K562 (cell line): Measurements from ENCODE around the gene HOXB5. TPM values are rescaled to one million over a fixed set of nuclear protein-coding genes. Genes with fewer than 3 reads are reported as not detected.

Source experiments
- ARID2 ChIP-seq: fragments of 450-650 bp; IDR thresholded peaks from 2 replicates; pipeline ENCODE4 v1.6.1; 2017; ENCODE audit warnings: antibody characterized with exemption, mild to moderate bottlenecking
- ATF3 ChIP-seq, 2 experiments: fragments of 450-650 bp in 1 of 2; sonication (generic) in 1 of 2; formaldehyde crosslinking in 1 of 2; IDR thresholded peaks in 1 of 2; conservative IDR thresholded peaks in 1 of 2; 2 replicates each; pipeline versions ENCODE4 v1.6.1 to v1.8.1; 2016 to 2023; ENCODE audit warnings: mild to moderate bottlenecking in 2 of 2, moderate library complexity in 2 of 2, inconsistent platforms in 1 of 2, missing genetic modification reagents in 1 of 2
- CBFA2T3 ChIP-seq: fragments of 450-650 bp; IDR thresholded peaks from 2 replicates; pipeline ENCODE4 v1.6.1; 2017
- E2F4 ChIP-seq: sonication (generic); formaldehyde crosslinking; IDR thresholded peaks from 2 replicates; pipeline ENCODE4 v1.8.0; 2022; ENCODE audit warnings: mild to moderate bottlenecking, low read depth, missing genetic modification reagents
- ELF2 ChIP-seq: fragments of 250-450 bp; sonication (Bioruptor Pico); IDR thresholded peaks from 2 replicates; pipeline ENCODE4 v1.5.0; 2021; ENCODE audit warnings: mild to moderate bottlenecking
- ELF4 ChIP-seq: fragments of 450-650 bp; formaldehyde crosslinking; IDR thresholded peaks from 2 replicates; pipeline ENCODE4 v1.4.0; 2022; ENCODE audit warnings: missing genetic modification characterization
- HNRNPK ChIP-seq: fragments of 200-400 bp; formaldehyde crosslinking; IDR thresholded peaks from one replicate; pipeline ENCODE4 v1.6.1; 2018; ENCODE audit warnings: mild to moderate bottlenecking, low read depth, low read length; ENCODE audit not compliant: poor library complexity, severe bottlenecking
- PML ChIP-seq: IDR thresholded peaks from 2 replicates; pipeline ENCODE4 v1.6.1; 2012; ENCODE audit warnings: low read length, inconsistent platforms
- POLR3A ChIP-seq: IDR thresholded peaks from 2 replicates; pipeline ENCODE4 v1.6.1; 2011; ENCODE audit warnings: borderline replicate concordance, mild to moderate bottlenecking, moderate library complexity; ENCODE audit not compliant: insufficient read length, insufficient read depth; ENCODE audit errors: extremely low read depth
- SIRT6 ChIP-seq: IDR thresholded peaks from one replicate; pipeline ENCODE4 v1.6.1; 2012; ENCODE audit warnings: low read depth, mild to moderate bottlenecking, control low read depth, inconsistent platforms, low read length, moderate library complexity
- TARDBP ChIP-seq: fragments of 450-650 bp; IDR thresholded peaks from 2 replicates; pipeline ENCODE4 v1.6.1; 2016
- XRCC4 ChIP-seq: IDR thresholded peaks from one replicate; pipeline ENCODE4 v1.6.1; 2011; ENCODE audit not compliant: insufficient read depth, insufficient read length; ENCODE audit errors: extremely low read depth
- ZNF133 ChIP-seq: fragments of 250-450 bp; sonication (Bioruptor Pico); IDR thresholded peaks from 2 replicates; pipeline ENCODE4 v1.4.0; 2020; ENCODE audit warnings: mild to moderate bottlenecking
- ZNF197 ChIP-seq: fragments of 200-800 bp; sonication (Bioruptor generic); IDR thresholded peaks from 2 replicates; pipeline ENCODE4 v1.6.1; 2016; ENCODE audit warnings: low read depth, missing genetic modification characterization, missing compliant biosample characterization
- ZNF347 ChIP-seq: fragments of 450-650 bp; formaldehyde crosslinking; IDR thresholded peaks from 2 replicates; pipeline ENCODE4 v1.4.0; 2020; ENCODE audit warnings: low read depth, mild to moderate bottlenecking, moderate library complexity
- ZNF408 ChIP-seq: fragments of 250-450 bp; sonication (Bioruptor Pico); IDR thresholded peaks from 2 replicates; pipeline ENCODE4 v1.4.0; 2020; ENCODE audit warnings: low read depth, mild to moderate bottlenecking, moderate library complexity
- ZNF780A ChIP-seq: fragments of 250-450 bp; sonication (Bioruptor Pico); IDR thresholded peaks from 2 replicates; pipeline ENCODE4 v1.5.0; 2021; ENCODE audit warnings: mild to moderate bottlenecking
- ZZZ3 ChIP-seq: fragments of 450-650 bp; IDR thresholded peaks from 2 replicates; pipeline ENCODE4 v1.6.1; 2016; ENCODE audit warnings: antibody characterized with exemption, mild to moderate bottlenecking, moderate library complexity
- polyA plus RNA-seq, 8 experiments: library from polyadenylated mRNA; depleted of rRNA in 4 of 8; stranded (reverse) in 5 of 8; unstranded in 3 of 8; fragments of >200 nt; fragmentation: Nextera tagmentation in 2 of 8; fragmentation: Illumina TruSeq in 1 of 8; extraction: Ambion mirVana in 2 of 8; extraction: Trizol in 1 of 8; gene quantifications; 2 replicates each; pipeline versions ENCODE4 v1.2.1 to v1.2.3, GENCODE V29; 2011 to 2014; ENCODE audit warnings: inconsistent platforms in 1 of 8, missing spikeins in 1 of 8
- total RNA-seq, 7 experiments: library from RNA; depleted of rRNA in 6 of 7; stranded (reverse); fragments of >200 nt in 6 of 7; fragmentation: Illumina TruSeq in 2 of 7; extraction: Trizol in 2 of 7; gene quantifications; 2 replicates each; pipeline versions ENCODE4 v1.2.1 to v1.2.3, GENCODE V29; 2011 to 2021; ENCODE audit warnings: low replicate concordance in 1 of 7
- TF ChIP-seq, protein P1 (sequence below): fragments of 200-800 bp; sonication (Bioruptor generic); IDR thresholded peaks from 2 replicates; pipeline ENCODE4 v1.6.1; 2017; ENCODE audit warnings: missing genetic modification characterization, missing compliant biosample characterization
- TF ChIP-seq, protein P2 (sequence below), 2 experiments: fragments of 450-650 bp; IDR thresholded peaks; 2 replicates each; pipeline ENCODE4 v1.6.1; 2016
- TF ChIP-seq, protein P3 (sequence below): fragments of 450-650 bp; conservative IDR thresholded peaks from 2 replicates; pipeline ENCODE4 v1.6.1; 2016; ENCODE audit warnings: missing genetic modification characterization, low read depth, mild to moderate bottlenecking, control low read depth, missing compliant biosample characterization

The HOXB5 gene
- total and polyA plus RNA-seq, 9 of the 15 experiments (the other 6 are each of a cell fraction or from before 2014, with no cell fraction given), result 0.24 to 2.7 (median 0.65) TPM

DNA sequence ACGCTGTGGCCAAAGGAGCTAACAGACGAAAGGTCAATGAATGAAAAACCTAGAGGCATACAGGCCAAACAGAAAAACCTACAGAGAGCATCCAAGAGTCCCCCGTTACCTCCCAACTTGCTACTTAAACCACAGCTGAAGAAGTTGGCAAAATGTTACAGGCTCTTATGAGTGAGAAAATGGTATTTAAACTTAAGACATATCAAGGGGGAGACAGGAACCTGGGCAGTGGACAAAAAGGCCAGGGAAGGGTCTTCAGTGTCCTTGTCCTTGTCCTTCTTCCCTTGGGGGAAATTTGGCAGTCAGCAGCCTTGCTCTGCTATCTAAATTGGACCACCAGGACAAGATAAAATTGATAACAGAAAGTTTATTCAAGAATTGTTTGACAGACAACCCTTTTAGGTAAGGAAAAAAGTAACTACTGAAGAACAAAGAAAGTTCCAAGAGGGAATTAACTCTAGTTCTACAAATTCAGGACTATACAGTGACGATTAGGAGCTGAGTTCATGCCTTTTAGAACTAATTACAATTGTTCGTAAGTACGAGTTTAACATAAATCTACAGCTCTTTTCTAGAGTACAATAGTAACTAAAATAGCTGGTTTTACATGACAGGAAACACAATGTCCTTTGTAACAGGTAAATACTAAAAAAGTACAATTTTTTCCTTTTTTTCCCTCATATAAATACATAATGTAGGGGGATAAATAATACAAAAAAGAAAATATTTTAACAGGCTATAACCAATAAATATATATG lies 44.9 kb downstream of the HOXB5 start (continued):
- no peak for TF ChIP-seq ATF3 (IDR thresholded peaks at IDR 0.05)
- no peak for TF ChIP-seq ATF3 (CRISPR knock-in tag; conservative IDR thresholded peaks at IDR 0.05)
- TF ChIP-seq, protein P1, sequence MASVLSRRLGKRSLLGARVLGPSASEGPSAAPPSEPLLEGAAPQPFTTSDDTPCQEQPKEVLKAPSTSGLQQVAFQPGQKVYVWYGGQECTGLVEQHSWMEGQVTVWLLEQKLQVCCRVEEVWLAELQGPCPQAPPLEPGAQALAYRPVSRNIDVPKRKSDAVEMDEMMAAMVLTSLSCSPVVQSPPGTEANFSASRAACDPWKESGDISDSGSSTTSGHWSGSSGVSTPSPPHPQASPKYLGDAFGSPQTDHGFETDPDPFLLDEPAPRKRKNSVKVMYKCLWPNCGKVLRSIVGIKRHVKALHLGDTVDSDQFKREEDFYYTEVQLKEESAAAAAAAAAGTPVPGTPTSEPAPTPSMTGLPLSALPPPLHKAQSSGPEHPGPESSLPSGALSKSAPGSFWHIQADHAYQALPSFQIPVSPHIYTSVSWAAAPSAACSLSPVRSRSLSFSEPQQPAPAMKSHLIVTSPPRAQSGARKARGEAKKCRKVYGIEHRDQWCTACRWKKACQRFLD (CRISPR knock-in tag), result 0 out of 2 replicates have a peak, but pooled peaks have one; percentile 12
- TF ChIP-seq ZNF408 (CRISPR knock-in tag), result no peak
- no peak for TF ChIP-seq HNRNPK
- TF ChIP-seq ZNF347 (CRISPR knock-in tag), result no peak
- TF ChIP-seq ARID2, result no peak
- TF ChIP-seq, protein P2, sequence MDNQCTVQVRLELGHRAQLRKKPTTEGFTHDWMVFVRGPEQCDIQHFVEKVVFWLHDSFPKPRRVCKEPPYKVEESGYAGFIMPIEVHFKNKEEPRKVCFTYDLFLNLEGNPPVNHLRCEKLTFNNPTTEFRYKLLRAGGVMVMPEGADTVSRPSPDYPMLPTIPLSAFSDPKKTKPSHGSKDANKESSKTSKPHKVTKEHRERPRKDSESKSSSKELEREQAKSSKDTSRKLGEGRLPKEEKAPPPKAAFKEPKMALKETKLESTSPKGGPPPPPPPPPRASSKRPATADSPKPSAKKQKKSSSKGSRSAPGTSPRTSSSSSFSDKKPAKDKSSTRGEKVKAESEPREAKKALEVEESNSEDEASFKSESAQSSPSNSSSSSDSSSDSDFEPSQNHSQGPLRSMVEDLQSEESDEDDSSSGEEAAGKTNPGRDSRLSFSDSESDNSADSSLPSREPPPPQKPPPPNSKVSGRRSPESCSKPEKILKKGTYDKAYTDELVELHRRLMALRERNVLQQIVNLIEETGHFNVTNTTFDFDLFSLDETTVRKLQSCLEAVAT (IDR thresholded peaks at IDR 0.05), result no peak
- TF ChIP-seq ZNF197 (CRISPR knock-in tag), result no peak
- TF ChIP-seq, protein P3, sequence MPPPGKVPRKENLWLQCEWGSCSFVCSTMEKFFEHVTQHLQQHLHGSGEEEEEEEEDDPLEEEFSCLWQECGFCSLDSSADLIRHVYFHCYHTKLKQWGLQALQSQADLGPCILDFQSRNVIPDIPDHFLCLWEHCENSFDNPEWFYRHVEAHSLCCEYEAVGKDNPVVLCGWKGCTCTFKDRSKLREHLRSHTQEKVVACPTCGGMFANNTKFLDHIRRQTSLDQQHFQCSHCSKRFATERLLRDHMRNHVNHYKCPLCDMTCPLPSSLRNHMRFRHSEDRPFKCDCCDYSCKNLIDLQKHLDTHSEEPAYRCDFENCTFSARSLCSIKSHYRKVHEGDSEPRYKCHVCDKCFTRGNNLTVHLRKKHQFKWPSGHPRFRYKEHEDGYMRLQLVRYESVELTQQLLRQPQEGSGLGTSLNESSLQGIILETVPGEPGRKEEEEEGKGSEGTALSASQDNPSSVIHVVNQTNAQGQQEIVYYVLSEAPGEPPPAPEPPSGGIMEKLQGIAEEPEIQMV (tag), result no peak
- no peak for TF ChIP-seq ELF4
- TF ChIP-seq ELF2, result 0 out of 2 replicates have a peak, but pooled peaks have one; percentile 46
- no peak for TF ChIP-seq POLR3A
- TF ChIP-seq ZNF780A (CRISPR knock-in tag), result no peak
- TF ChIP-seq XRCC4, result no peak
- no peak for TF ChIP-seq E2F4 (CRISPR knock-in tag)
- TF ChIP-seq TARDBP, result no peak
- TF ChIP-seq PML, result peak; percentile 11; the same call in 1 of the 2 replicates
- TF ChIP-seq ZNF133 (CRISPR knock-in tag), result no peak
- no peak for TF ChIP-seq SIRT6
- TF ChIP-seq CBFA2T3, result no peak
- no peak for TF ChIP-seq ZZZ3
